Transverse colon (tissue), 4 donors: ENCODE measurements around the gene MSH4. TPM values are rescaled to one million over a fixed set of nuclear protein-coding genes. Genes with fewer than 3 reads are reported as not detected.

ENCODE experiments used
- DNase-seq: peaks from one replicate; pipeline ENCODE4 v3.0.0-alpha.2; 2019
- H3K27ac ChIP-seq, 4 donors: fragments of 200-600 bp; sonication (generic); 2 replicates each; pipeline ENCODE4 v1.5.1; 2016 to 2018; ENCODE audit warnings: inconsistent platforms in 4 of 4
- H3K27me3 ChIP-seq: fragments of 200-600 bp; sonication (generic); 2 replicates; pipeline ENCODE4 v1.5.1; 2017; ENCODE audit warnings: inconsistent platforms
- H3K36me3 ChIP-seq, 4 donors: fragments of 200-600 bp; sonication (generic); 2 replicates each; pipeline ENCODE4 v1.5.1; 2017 to 2019; ENCODE audit warnings: inconsistent platforms in 4 of 4
- H3K4me1 ChIP-seq, 4 donors: fragments of 200-600 bp; sonication (generic); 2 replicates each; pipeline ENCODE4 v1.5.1; 2017 to 2020; ENCODE audit warnings: inconsistent platforms in 4 of 4
- H3K4me3 ChIP-seq, 4 donors: fragments of 200-600 bp; sonication (generic); 1 replicate in 1 of 4; 2 replicates in 3 of 4; pipeline versions ENCODE4 v1.5.1 to v1.6.1; 2017 to 2019; ENCODE audit warnings: inconsistent platforms in 4 of 4
- H3K9me3 ChIP-seq, 2 donors: fragments of 200-600 bp; sonication (generic); 2 replicates each; pipeline ENCODE4 v1.5.1; 2017 to 2019; ENCODE audit warnings: inconsistent platforms in 2 of 2
- EP300 ChIP-seq: sonication (generic); formaldehyde crosslinking; IDR thresholded peaks from one replicate; pipeline ENCODE4 v1.6.1; 2017; ENCODE audit warnings: antibody characterized with exemption, low read depth
- POLR2A ChIP-seq: fragments of 450-650 bp; IDR thresholded peaks from one replicate; pipeline ENCODE4 v1.6.1; 2016; ENCODE audit warnings: antibody characterized with exemption, mild to moderate bottlenecking, moderate library complexity
- POLR2AphosphoS5 ChIP-seq, 3 donors: sonication (generic); formaldehyde crosslinking; IDR thresholded peaks; one replicate each; pipeline ENCODE4 v1.6.1; 2016; ENCODE audit warnings: antibody characterized with exemption in 3 of 3
- WGBS, 2 donors: methylation state at CpG; one replicate each; pipeline ENCODE4 v1.1.5; 2018; ENCODE audit warnings: low coverage in 1 of 2; 5-methylcytosine and 5-hydroxymethylcytosine counted together
- in situ Hi-C, 4 donors: fragments of 200-750 bp; cut with MboI; loops; one replicate each; pipeline versions ENCODE4 v1.15.0 to v1.15.1; 2017; ENCODE audit warnings: low sequenced_read_pairs in 3 of 4, low pct_ligation_motif_present in 1 of 4, low pct_unique_long_range_greater_than_20kb in 1 of 4
- intact Hi-C: fragments of 100-400 bp; cut with DNase I; formaldehyde crosslinking; loops from one replicate; pipeline ENCODE4 v1.15.1; 2023; ENCODE audit warnings: low total_unique reads
- small RNA-seq, 4 donors: library from RNA; depleted of rRNA; stranded (forward); fragments of <200 nt; gene quantifications; one replicate each; pipeline ENCODE3, GENCODE V24; 2016
- total RNA-seq, 4 donors: library from RNA; depleted of rRNA; stranded (reverse); fragments of >200 nt; gene quantifications; one replicate each; pipeline ENCODE4 v1.1.0, GENCODE V29; 2016
- TF ChIP-seq, protein P1 (sequence below), 5 experiments: fragments of 200-600 bp in 3 of 5; fragments of 450-650 bp in 2 of 5; sonication (generic) in 3 of 5; IDR thresholded peaks; 1 replicate in 2 of 5; 2 replicates in 3 of 5; pipeline ENCODE4 v1.5.1; 2016 to 2017; ENCODE audit warnings: antibody characterized with exemption in 5 of 5, inconsistent platforms in 3 of 5, mild to moderate bottlenecking in 2 of 5, moderate library complexity in 1 of 5

MSH4 gene
- total RNA-seq, 4 donors from 2014 or later = 0.20 to 0.48 TPM; not detected in 2

DNA sequence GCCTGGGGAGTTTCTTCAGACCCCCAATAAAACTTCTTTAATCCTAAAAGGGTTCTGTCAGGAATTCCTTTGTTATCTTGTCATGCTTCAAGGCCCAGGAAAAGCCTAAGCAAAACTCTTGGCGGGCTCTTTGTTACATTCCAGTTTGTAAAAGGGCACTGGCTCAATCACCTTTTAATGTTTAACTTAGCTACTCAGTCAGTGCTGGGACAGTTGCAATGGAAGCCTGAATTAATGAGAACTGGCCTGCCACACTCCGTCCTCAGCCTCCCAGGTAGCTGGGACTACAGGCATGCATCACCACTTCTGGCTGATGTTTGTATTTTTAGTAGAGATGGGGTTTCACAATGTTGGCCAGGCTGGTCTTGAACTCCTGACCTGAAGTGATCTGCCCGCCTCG lies 156.8 kb downstream of the MSH4 start:
- intact Hi-C loops (no loop called here), in situ Hi-C loops (no loop called here)
- Histone ChIP-seq H3K9me3 (no peaks in the 10 kb centered on the region), H3K27me3 (no peaks in the 10 kb centered on the region), H3K27ac (no peak overlapping the region), H3K4me1 (no peaks in the 10 kb centered on the region), H3K4me3 (no peak overlapping the region), H3K36me3 (no peaks in the 10 kb centered on the region)
- no peak for TF ChIP-seq POLR2AphosphoS5 (IDR thresholded peaks at IDR 0.05)
- no peak for TF ChIP-seq EP300
- TF ChIP-seq, protein P1, sequence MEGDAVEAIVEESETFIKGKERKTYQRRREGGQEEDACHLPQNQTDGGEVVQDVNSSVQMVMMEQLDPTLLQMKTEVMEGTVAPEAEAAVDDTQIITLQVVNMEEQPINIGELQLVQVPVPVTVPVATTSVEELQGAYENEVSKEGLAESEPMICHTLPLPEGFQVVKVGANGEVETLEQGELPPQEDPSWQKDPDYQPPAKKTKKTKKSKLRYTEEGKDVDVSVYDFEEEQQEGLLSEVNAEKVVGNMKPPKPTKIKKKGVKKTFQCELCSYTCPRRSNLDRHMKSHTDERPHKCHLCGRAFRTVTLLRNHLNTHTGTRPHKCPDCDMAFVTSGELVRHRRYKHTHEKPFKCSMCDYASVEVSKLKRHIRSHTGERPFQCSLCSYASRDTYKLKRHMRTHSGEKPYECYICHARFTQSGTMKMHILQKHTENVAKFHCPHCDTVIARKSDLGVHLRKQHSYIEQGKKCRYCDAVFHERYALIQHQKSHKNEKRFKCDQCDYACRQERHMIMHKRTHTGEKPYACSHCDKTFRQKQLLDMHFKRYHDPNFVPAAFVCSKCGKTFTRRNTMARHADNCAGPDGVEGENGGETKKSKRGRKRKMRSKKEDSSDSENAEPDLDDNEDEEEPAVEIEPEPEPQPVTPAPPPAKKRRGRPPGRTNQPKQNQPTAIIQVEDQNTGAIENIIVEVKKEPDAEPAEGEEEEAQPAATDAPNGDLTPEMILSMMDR (IDR thresholded peaks at IDR 0.05) = no peak
- no peak for TF ChIP-seq POLR2A
- WGBS, 2 donors = 80% methylated on average over 1 to 4 of the region's 4 CpGs
- DNase-seq = no peak

DNA sequence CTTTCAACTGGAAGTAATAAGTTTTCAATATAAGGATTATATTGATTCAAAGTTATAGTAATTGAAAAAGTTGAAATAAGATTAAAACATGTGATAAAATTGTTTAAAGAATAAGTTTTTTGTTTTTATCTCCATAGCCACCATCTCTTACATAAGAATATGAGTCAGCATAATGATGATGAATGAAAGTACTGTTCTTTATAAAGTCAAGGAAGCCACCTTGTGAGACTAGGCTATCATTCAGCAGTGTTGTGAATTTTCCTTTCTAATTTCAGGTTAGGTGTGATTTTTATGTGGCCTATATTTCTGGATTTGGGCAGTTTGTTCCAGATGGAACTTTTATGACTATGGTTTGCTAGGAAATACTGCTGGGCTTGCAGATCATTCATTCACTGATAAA lies 157.9 kb downstream of the MSH4 start:
- no peak for TF ChIP-seq POLR2A
- TF ChIP-seq, protein P1 (IDR thresholded peaks at IDR 0.05) = no peak
- TF ChIP-seq POLR2AphosphoS5 (IDR thresholded peaks at IDR 0.05) = no peak
- no peak for TF ChIP-seq EP300
- Histone ChIP-seq H3K27me3 (no peaks in the 10 kb centered on the region), H3K36me3 (no peaks in the 10 kb centered on the region), H3K4me3 (no peak overlapping the region), H3K9me3 (no peaks in the 10 kb centered on the region), H3K4me1 (no peaks in the 10 kb centered on the region), H3K27ac (no peak overlapping the region)
- in situ Hi-C loops (no loop called here), intact Hi-C loops (no loop called here)
- no peak for DNase-seq

Small RNA genes within 50 kb of the gene (small RNA-seq; reads per million reads assigned to genes)
- gene SNORD45A (0 reads per million in 4 donors), gene SNORD45B (0 reads per million in 4 donors), gene SNORD45C (0 reads per million in 4 donors)

Other genes with a start within 250 kb of the MSH4 start
- 1 to 10 TPM in 3 of 4 donors, not detected in 1; 2.2 to 5.2 (median 3.3) TPM for gene SLC44A5, start 185.8 kb upstream of the MSH4 start, total RNA-seq
- gene ACADM, start 72.2 kb upstream of the MSH4 start, total RNA-seq = 100 to 1,000 TPM in 2 of 4 donors, 10 to 100 TPM in 2; 34.4 to 138 (median 91.5) TPM
- 100 to 1,000 TPM in 1 of 4 donors, 10 to 100 TPM in 3; 21.3 to 126 (median 68.4) TPM for gene RABGGTB, start 10.6 kb upstream of the MSH4 start, total RNA-seq
- not detected for gene ASB17, start 135.5 kb downstream of the MSH4 start, total RNA-seq